Keratinocyte (primary cell): ENCODE measurements around the gene FBN1. TPM values are rescaled to one million over a fixed set of nuclear protein-coding genes. Genes with fewer than 3 reads are reported as not detected.
A peak's percentile ranks its signal among the peaks of the same experiment; 100 is the strongest.

Source experiments
- DNase-seq: peaks from one replicate; pipeline ENCODE4 v3.0.0-alpha.2; 2011; ENCODE audit warnings: low read depth, missing footprints, low spot score
- FAIRE-seq: peaks from 2 replicates; lab custom pipeline; 2011; peaks lifted over from hg19 to GRCh38; lab: Jason Lieb, UNC
- H2AFZ ChIP-seq: 2 replicates; pipeline ENCODE4 v1.6.0; 2012; ENCODE audit warnings: low read length, control low read depth, inconsistent platforms; ENCODE audit not compliant: control insufficient read depth
- H3K27ac ChIP-seq: 2 replicates; pipeline ENCODE4 v1.5.1; 2011; ENCODE audit warnings: low read length; ENCODE audit not compliant: control insufficient read depth, insufficient read depth
- H3K27me3 ChIP-seq: 3 replicates; pipeline ENCODE4 v1.6.0; 2011; ENCODE audit warnings: low read length; ENCODE audit not compliant: control insufficient read depth, insufficient read depth; ENCODE audit errors: extremely low read depth
- H3K36me3 ChIP-seq, 2 experiments: 2 replicates in 1 of 2; 3 replicates in 1 of 2; pipeline ENCODE4 v1.5.1; 2011; ENCODE audit warnings: low read length in 2 of 2, mild to moderate bottlenecking in 1 of 2; ENCODE audit not compliant: control insufficient read depth in 2 of 2, insufficient read depth in 2 of 2; ENCODE audit errors: extremely low read depth in 1 of 2
- H3K4me1 ChIP-seq: 3 replicates; pipeline ENCODE4 v1.5.1; 2011; ENCODE audit warnings: low read length; ENCODE audit not compliant: control insufficient read depth, insufficient read depth; ENCODE audit errors: extremely low read depth
- H3K4me2 ChIP-seq: 3 replicates; pipeline ENCODE4 v1.6.0; 2011; ENCODE audit warnings: low read depth, low read length; ENCODE audit not compliant: control insufficient read depth, insufficient read depth; ENCODE audit errors: extremely low read depth
- H3K4me3 ChIP-seq, 3 experiments: fragments of 200-600 bp in 1 of 3; sonication (generic) in 1 of 3; 2 replicates in 2 of 3; 3 replicates in 1 of 3; pipeline ENCODE4 v1.5.1; 2011 to 2016; ENCODE audit warnings: low read length in 3 of 3, mild to moderate bottlenecking in 3 of 3, control low read depth in 2 of 3, inconsistent platforms in 1 of 3, low read depth in 1 of 3, mixed read lengths in 1 of 3, mixed run types in 1 of 3, moderate library complexity in 1 of 3; ENCODE audit not compliant: control insufficient read depth in 2 of 3, insufficient read depth in 2 of 3; ENCODE audit errors: extremely low read depth in 1 of 3
- H3K79me2 ChIP-seq: 2 replicates; pipeline ENCODE4 v1.6.0; 2012; ENCODE audit warnings: low read length; ENCODE audit not compliant: control insufficient read depth, insufficient read depth
- H3K9ac ChIP-seq: 3 replicates; pipeline ENCODE4 v1.6.0; 2011; ENCODE audit warnings: low read length; ENCODE audit not compliant: control insufficient read depth, insufficient read depth; ENCODE audit errors: extremely low read depth
- H3K9me1 ChIP-seq: 3 replicates; pipeline ENCODE4 v1.6.0; 2011; ENCODE audit warnings: low read length; ENCODE audit not compliant: control insufficient read depth, insufficient read depth; ENCODE audit errors: extremely low read depth
- H3K9me3 ChIP-seq: 2 replicates; pipeline ENCODE4 v1.5.1; 2012; ENCODE audit warnings: low read depth, low read length; ENCODE audit not compliant: control insufficient read depth
- H4K20me1 ChIP-seq: 3 replicates; pipeline ENCODE4 v1.6.0; 2011; ENCODE audit warnings: low read length; ENCODE audit not compliant: control insufficient read depth, insufficient read depth; ENCODE audit errors: extremely low read depth
- EZH2 ChIP-seq: IDR thresholded peaks from one replicate; pipeline ENCODE4 v1.6.1; 2012; ENCODE audit warnings: inconsistent platforms, mild to moderate bottlenecking, low read length, moderate library complexity
- dilution Hi-C: fragments of 300-500 bp; cut with MboI; formaldehyde crosslinking; loops from one replicate; pipeline ENCODE4 v1.7.0; 2020; ENCODE audit warnings: low sequenced_read_pairs; ENCODE audit not compliant: extremely low pct_ligation_motif_present
- polyA plus RNA-seq, 5 experiments: library from polyadenylated mRNA; depleted of rRNA in 3 of 5; stranded (reverse) in 3 of 5; stranded (forward) in 1 of 5; unstranded in 1 of 5; fragments of >200 nt; gene quantifications; 1 replicate in 1 of 5; 2 replicates in 3 of 5; 3 replicates in 1 of 5; pipeline versions ENCODE4 v1.2.1 to v1.2.3, GENCODE V29; 2011 to 2012; ENCODE audit warnings: missing spikeins in 2 of 5, low read depth in 1 of 5, low replicate concordance in 1 of 5
- TF ChIP-seq, protein P1 (sequence below), 3 experiments: IDR thresholded peaks in 1 of 3; conservative IDR thresholded peaks in 1 of 3; optimal IDR thresholded peaks in 1 of 3; 2 replicates in 2 of 3; 3 replicates in 1 of 3; pipeline versions ENCODE3 to v1.5.1; 2011; ENCODE audit warnings: low read length in 3 of 3, mild to moderate bottlenecking in 3 of 3, moderate library complexity in 2 of 3, control low read depth in 1 of 3, inconsistent platforms in 1 of 3; ENCODE audit not compliant: insufficient read depth in 2 of 3; ENCODE audit errors: extremely low read depth in 1 of 3

FBN1 gene
- polyA plus RNA-seq, 1 donor (not counting 4 experiments of a cell fraction or from before 2014, with no cell fraction given) = 3.5 TPM

DNA sequence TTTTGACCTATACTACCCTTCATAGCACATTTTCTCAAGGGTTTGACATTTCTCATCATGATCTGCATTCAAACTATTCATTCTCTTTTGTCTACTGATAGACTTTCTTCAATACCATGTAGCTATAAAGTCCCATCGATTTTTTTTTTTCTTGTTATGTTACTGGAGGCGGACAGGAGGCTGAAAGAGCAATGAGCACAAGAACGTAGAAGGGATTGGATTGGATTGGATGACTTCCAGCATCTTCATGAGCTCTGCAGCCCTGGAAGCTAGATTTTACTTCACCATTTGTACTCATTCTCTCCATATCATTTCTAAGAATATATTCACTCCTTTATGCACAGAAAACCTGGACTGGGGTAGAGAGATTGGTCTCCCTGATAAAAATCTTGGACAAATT is 271.0 kb downstream of the FBN1 start:
- no peak for TF ChIP-seq EZH2
- TF ChIP-seq, protein P1, sequence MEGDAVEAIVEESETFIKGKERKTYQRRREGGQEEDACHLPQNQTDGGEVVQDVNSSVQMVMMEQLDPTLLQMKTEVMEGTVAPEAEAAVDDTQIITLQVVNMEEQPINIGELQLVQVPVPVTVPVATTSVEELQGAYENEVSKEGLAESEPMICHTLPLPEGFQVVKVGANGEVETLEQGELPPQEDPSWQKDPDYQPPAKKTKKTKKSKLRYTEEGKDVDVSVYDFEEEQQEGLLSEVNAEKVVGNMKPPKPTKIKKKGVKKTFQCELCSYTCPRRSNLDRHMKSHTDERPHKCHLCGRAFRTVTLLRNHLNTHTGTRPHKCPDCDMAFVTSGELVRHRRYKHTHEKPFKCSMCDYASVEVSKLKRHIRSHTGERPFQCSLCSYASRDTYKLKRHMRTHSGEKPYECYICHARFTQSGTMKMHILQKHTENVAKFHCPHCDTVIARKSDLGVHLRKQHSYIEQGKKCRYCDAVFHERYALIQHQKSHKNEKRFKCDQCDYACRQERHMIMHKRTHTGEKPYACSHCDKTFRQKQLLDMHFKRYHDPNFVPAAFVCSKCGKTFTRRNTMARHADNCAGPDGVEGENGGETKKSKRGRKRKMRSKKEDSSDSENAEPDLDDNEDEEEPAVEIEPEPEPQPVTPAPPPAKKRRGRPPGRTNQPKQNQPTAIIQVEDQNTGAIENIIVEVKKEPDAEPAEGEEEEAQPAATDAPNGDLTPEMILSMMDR (optimal IDR thresholded peaks at IDR 0.05 in 1 of 3, IDR thresholded peaks at IDR 0.05 in 1 of 3, conservative IDR thresholded peaks at IDR 0.05 in 1 of 3; ENCODE audit: extremely low read depth in 1 of 3, insufficient read depth in 2 of 3, low read length in 3 of 3) = no peak
- no peaks in the 10 kb centered on the region for H4K20me1 ChIP-seq
- peaks cover 10% of the 10 kb centered on the region for H3K4me1 ChIP-seq
- H3K4me2 ChIP-seq = no peak overlapping the region
- no peak overlapping the region for H2AFZ ChIP-seq
- no peak for FAIRE-seq
- no peak overlapping the region for H3K27ac ChIP-seq
- H3K9me3 ChIP-seq = no peaks in the 10 kb centered on the region
- DNase-seq = no peak
- no peak overlapping the region for H3K4me3 ChIP-seq
- dilution Hi-C loops = no loop called here
- H3K36me3 ChIP-seq = no peaks in the 10 kb centered on the region
- no peaks in the 10 kb centered on the region for H3K27me3 ChIP-seq
- no peaks in the 10 kb centered on the region for H3K79me2 ChIP-seq
- no peaks in the 10 kb centered on the region for H3K9me1 ChIP-seq
- H3K9ac ChIP-seq = no peak overlapping the region

DNA sequence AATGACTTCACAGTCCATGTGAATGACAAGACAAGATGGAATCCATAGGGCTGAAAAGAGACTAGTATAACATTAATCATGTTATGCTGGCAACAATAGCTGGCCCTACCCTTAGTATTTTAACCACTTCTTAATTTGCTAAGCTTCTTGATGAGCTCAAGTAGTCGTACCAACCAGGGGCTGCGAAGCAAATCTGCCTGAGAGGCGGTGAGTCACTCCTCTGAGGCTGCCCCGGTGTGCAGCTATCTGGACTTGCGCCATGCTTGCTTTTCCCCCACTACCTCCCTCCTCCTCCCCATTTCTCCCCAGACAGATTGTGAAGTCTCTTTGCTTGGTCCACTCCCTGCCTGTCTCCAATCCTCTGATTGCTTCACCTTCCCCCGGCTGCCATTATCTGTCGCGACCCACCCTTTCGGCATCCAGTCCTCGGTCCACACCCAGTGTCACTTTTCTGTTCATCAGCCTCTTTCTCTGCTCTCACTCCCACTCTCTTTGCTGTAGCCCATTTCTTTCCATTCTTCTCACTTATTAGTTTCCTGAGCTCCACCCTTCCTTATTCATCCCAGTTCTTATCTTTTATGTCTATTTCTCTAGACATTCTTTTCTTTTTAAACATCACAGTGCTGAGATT is 271.6 kb downstream of the FBN1 start:
- Histone ChIP-seq H3K4me2 (peak overlapping the region; percentile 25), H4K20me1 (no peaks in the 10 kb centered on the region), H3K4me1 (peaks cover 10% of the 10 kb centered on the region), H3K9me1 (no peaks in the 10 kb centered on the region), H3K36me3 (no peaks in the 10 kb centered on the region), H3K9ac (no peak overlapping the region), H3K9me3 (no peaks in the 10 kb centered on the region), H2AFZ (peak overlapping the region; percentile 49), H3K79me2 (no peaks in the 10 kb centered on the region), H3K4me3 (no peak overlapping the region), H3K27me3 (no peaks in the 10 kb centered on the region), H3K27ac (no peak overlapping the region)
- DNase-seq (peak; percentile 42), FAIRE-seq (peak; percentile 74)
- TF ChIP-seq, protein P1 (optimal IDR thresholded peaks at IDR 0.05 in 1 of 3, IDR thresholded peaks at IDR 0.05 in 1 of 3, conservative IDR thresholded peaks at IDR 0.05 in 1 of 3; ENCODE audit: extremely low read depth in 1 of 3, insufficient read depth in 2 of 3, low read length in 3 of 3) = no peak
- TF ChIP-seq EZH2 = no peak
- dilution Hi-C loops = no loop called here
